KOPT-K1 (cell line): ENCODE results near the gene SETD4.

Experiments used
- H3K27ac ChIP-seq: fragments of 200-600 bp; sonication (generic); 2 replicates; pipeline ENCODE4 v1.5.1; 2016; ENCODE audit warnings: antibody characterized with exemption, mild to moderate bottlenecking, low read depth, low read length; ENCODE audit not compliant: poor library complexity, severe bottlenecking
- H3K36me3 ChIP-seq: fragments of 200-600 bp; sonication (generic); 2 replicates; pipeline ENCODE4 v1.5.1; 2017; ENCODE audit warnings: antibody characterized with exemption, mild to moderate bottlenecking, low read length, moderate library complexity; ENCODE audit not compliant: insufficient read depth
- H3K9me3 ChIP-seq: fragments of 200-600 bp; sonication (generic); 2 replicates; pipeline ENCODE4 v1.5.1; 2017; ENCODE audit warnings: antibody characterized with exemption, low read length, mild to moderate bottlenecking; ENCODE audit not compliant: insufficient read depth, poor library complexity, severe bottlenecking

Gene SETD4

DNA sequence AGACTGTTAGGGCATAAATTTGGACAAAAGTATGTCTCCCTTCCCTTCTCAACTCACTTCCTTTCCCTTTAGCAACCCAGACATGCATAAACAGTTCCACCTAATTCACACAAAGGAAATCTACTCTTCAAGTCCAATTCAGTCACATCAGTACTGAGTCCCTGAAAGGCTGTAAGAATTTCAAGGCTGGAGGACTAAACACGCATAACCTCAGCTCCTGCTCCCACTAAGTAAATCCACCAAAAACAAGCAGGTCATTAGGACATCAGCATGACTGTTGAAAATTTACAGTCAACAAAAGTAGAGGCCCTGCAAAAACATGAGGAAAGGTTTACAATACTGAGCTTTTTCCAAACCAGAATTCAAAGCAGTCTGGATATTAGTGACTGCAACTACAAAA, 18.4 kb downstream of the SETD4 start:
- H3K27ac ChIP-seq, result no peak overlapping the region
- H3K9me3 ChIP-seq, result no peaks in the 10 kb centered on the region
- peaks cover 90% of the 10 kb centered on the region for H3K36me3 ChIP-seq

DNA sequence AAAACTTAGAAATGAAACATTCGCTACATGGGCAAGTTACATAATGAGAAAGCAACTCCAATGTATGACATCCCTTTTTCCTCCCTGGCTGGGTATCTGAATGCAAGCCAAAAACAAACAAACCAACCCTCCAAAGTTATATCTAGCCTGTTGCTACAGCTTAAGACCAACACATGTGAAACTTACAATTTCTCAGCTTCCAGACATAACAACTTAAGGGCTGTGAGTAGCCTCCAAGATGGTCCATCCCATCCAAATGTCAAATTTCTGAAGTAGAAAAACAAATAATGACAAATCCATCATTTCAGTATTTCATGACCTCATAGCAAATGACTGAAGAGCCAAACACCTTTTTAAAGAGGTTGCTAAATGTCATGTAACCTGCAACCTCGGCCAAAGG, 19.9 kb downstream of the SETD4 start:
- no peaks in the 10 kb centered on the region for H3K9me3 ChIP-seq
- no peak overlapping the region for H3K27ac ChIP-seq
- peaks cover 90% of the 10 kb centered on the region for H3K36me3 ChIP-seq

DNA sequence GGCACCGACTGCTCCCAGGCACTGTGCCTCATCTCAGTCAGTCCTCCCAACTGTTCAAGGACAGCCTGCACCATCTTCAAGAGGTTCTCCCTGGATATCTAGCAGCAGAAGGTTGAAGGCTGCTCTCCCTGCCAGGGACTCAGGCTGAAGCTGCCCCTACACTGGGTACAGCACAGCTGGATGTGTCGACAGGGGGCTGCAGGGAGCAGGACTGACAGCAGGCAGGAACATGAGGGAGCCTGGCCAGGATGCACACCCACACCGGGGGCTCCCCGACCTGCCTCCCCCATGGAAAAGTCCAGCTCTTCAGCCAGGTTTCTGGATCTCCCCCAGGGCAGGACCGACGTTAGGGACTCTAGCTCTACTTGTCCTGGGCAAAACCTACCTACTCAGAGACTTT, 20.5 kb downstream of the SETD4 start:
- no peaks in the 10 kb centered on the region for H3K9me3 ChIP-seq
- H3K36me3 ChIP-seq, result peaks cover 90% of the 10 kb centered on the region
- no peak overlapping the region for H3K27ac ChIP-seq

DNA sequence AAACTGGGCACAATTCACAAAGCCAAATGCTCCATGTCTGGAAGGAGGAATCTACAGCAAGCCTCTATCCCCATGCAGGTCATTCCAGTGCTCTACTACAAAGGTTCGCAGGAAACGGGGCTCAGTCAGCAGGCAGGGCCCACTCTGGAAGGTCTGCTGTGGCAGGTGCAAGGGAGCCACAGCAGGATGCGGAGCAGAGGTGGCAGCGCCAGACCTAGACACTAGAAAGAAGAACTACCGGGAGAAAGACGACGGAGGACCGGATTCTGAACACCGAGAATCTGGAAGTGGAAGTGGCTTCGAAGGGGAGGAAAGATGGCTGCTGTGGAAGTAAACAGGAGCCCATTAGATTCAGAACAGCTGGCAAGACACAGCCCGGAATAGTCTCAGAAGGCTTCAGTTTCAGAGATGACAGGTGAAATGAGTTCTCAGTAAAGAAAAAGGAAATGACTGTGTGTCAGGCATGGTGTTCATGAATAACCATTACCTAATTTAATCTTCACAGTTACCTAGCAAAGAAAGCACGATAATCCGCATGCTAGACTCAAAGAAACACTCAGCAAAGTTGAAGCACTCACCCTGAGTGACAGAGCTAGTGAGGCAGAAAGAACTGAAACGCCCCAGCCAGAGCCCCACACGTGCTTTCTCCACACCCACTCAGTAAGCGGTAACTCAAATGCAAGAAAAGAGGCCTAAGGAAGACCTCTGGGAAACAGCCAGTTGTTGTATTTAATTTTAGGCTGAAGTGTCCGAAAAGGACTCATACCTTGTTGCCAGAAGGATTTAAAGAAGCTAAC, 21.4 kb downstream of the SETD4 start:
- Histone ChIP-seq H3K27ac (no peak overlapping the region), H3K36me3 (peaks cover 88% of the 10 kb centered on the region), H3K9me3 (no peaks in the 10 kb centered on the region)

DNA sequence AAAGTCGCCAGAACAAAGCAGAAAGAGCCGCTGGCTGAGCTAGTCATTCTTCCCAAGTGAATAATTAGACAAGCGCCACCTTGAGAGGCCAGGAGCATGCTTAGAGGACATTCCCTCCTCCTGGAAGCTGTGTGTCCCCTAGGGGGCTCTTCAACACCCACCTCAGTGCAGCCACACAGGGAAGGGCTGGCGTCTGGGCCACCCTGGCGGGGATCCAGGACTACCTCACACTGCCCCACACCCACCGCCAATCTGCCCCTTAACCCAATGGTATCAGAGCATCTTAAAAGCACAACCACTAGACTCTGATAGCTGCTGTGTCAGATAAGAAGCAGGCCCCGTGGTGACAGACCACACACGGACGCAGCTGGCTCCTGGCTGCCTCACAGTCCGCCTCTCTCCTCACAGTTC, 24.9 kb downstream of the SETD4 start:
- Histone ChIP-seq H3K36me3 (peaks cover 59% of the 10 kb centered on the region), H3K27ac (no peak overlapping the region), H3K9me3 (no peaks in the 10 kb centered on the region)

DNA sequence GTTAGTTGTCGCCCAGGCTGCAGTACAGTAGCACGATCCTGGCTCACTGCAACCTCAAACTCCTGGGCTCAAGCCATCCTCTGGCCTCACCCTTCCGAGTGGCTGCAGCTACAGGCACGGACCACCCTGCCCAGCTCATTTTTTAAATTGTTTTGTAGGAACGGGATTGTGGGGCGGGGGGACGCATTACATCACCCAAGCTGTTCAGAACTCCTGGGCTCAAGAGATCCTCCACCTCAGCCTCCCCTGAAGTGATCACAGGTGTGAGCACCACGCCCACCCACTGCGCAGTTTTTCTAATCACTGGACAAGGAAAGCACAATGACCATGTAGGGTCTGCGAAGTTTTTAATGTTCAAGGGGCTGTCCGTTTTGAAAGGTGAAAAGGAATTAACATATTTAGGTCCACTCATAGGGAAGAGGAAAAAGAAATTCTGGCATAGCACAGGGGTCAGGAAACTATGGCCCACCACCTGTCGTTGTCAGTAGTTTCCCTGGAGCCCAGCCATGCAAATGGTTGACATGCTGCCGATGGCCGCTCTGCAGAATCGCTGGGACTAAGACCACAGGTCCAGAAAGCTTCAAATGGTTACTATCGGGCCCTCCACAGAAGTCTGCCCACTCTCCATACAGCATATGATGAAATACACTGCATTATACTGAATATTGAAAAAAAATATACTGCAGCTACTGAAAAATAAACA, 26.0 kb downstream of the SETD4 start:
- no peak overlapping the region for H3K27ac ChIP-seq
- H3K36me3 ChIP-seq, result peaks cover 48% of the 10 kb centered on the region
- no peaks in the 10 kb centered on the region for H3K9me3 ChIP-seq

DNA sequence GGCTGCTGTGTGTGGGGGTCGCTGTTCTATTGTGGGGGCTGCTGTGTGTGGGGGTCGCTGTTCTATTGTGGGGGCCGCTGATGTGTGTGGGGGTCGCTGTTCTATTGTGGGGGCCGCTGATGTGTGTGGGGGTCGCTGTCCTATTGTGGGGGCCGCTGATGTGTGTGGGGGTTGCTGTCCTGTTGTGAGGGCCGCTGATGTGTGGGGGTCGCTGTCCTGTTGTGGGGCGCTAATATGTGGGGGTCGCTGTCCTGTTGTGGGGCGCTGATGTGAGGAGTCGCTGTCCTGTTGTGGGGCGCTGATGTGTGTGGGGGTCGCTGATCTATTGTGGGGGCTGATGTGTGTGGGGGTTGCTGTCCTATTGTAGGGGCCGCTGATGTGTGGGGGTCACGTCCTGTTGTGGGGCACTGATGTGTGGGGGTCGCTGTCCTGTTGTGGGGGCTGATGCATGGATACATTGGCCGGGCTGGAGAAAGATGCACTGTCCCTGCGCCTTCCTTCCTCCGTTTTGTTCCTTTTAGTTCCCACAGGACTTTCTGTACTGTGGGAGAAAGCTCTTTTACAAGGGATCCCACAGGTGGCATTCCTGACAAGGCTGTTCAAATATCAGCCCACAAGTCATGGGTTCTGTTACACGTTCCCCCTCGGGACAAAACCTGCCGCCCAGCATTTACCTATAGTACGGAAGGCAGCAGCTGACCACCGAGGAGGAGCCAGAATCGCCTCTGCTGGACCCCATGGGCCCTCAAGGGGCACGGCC, 27.5 kb downstream of the SETD4 start:
- no peak overlapping the region for H3K27ac ChIP-seq
- H3K36me3 ChIP-seq, result peaks cover 33% of the 10 kb centered on the region
- no peaks in the 10 kb centered on the region for H3K9me3 ChIP-seq

DNA sequence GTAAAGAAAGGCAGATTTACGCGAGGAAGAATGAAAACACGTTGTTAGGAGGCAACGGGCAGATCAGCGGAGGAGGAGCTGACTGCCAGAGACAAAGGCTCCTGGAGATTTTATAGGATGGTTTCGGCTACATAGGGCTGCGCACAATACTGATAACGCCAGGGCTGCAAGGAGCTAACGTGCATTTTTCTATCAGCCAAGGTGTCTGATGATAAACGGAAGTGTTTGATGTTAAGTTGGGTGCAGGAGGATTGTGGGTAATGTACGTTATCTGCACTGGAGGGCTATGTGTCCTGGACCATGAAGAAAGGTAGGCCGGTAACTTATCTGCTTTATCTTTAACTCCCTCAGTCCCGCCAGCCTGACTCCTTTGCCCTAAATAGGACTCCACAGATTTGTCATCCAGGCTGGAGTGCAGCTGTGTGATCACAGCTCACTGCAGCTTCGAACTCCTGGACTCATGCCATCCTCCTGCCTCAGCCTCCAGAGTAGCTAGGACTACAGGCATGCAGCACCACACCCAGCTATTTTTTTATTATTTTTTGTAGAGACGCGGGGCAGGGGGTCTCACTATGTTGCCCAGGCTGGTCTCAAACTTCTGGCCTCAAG, 29.6 kb downstream of the SETD4 start:
- H3K36me3 ChIP-seq, result peaks cover 16% of the 10 kb centered on the region
- H3K27ac ChIP-seq, result no peak overlapping the region
- H3K9me3 ChIP-seq, result no peaks in the 10 kb centered on the region

DNA sequence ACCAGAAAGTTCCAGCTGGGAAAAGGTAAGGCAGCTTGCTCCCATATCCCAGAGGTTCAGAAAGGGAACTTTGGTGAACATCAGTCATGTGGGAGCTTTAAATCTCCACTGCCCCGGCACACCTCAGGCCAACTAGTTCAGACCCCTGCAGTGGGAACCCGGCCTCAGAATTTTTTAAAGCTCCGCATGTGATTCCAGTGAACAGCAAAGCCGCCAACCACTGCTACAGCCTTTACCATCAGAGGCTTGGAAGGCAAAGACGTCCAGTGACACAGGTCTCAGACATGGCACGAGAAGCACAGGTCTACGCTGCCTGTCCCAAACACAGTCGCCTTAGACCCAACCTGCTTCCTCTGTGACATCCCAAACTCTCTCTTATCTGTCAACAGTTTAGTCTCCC, 31.0 kb downstream of the SETD4 start:
- Histone ChIP-seq H3K36me3 (peaks cover 3% of the 10 kb centered on the region; the same call in 1 of the 2 replicates), H3K9me3 (no peaks in the 10 kb centered on the region), H3K27ac (no peak overlapping the region)

DNA sequence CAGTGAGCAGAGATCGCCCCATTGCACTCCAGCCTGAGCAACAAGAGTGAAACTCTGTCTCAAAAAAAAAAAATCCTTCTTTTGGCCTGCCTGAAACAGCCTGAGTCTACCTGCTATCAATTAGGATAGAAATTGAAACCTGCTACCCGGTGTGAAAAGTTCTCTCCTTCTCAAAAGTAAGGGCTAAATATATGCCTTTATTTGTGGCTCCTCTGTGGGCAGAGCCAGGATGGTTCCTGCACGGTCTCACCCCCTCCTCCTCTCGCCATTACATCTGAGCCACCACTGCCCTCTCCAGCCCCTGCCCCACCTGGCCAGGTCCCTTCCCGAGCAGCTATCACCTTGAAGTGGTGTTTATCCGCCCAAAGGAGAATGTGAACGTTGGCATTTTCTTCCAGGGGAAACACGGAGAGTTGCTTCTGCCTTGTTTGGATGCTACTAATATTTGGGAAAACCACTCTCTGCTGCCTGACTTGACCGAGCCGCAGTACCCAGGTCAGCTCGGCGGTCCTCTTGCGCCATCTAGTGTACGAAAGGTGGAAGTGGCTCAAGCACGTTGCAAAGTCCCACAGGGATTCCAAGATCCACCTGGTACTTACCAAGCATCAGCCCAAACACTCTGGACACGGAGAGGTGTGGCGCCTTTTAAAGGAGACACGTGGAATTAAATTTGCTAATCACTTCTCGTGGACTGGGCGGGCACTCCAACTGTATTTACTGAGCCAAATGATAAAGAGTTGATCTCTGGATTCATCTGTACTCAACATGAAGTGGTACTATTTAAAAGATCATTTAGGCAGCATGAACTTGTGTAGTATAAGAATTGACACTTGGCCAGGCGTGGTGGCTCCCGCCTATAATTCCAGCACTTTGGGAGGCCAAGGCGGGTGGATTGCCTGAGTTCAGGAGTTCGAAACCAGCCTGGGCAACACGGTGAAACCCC, 31.9 kb downstream of the SETD4 start:
- no peaks in the 10 kb centered on the region for H3K9me3 ChIP-seq
- H3K36me3 ChIP-seq, result no peaks in the 10 kb centered on the region
- no peak overlapping the region for H3K27ac ChIP-seq

DNA sequence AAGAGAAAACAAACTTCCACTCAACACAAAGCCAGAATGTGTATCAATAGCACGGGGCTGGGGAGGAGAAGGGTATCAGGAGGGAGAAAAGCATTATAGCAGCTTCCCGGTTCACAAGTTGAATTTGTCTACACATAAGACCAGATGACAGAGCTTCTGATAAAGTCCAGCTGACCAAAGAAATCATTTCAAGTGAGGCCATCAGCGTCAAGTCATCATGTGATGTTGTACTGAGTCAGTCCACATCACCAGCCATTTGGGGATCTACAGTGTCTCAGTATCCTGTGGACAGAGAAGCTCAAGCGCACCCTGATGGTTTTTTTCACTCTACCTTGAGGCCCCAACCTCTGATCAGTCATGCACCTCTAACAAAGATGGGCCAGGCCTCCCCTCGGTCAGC, 33.0 kb downstream of the SETD4 start:
- no peak overlapping the region for H3K27ac ChIP-seq
- H3K9me3 ChIP-seq, result no peaks in the 10 kb centered on the region
- H3K36me3 ChIP-seq, result no peaks in the 10 kb centered on the region

DNA sequence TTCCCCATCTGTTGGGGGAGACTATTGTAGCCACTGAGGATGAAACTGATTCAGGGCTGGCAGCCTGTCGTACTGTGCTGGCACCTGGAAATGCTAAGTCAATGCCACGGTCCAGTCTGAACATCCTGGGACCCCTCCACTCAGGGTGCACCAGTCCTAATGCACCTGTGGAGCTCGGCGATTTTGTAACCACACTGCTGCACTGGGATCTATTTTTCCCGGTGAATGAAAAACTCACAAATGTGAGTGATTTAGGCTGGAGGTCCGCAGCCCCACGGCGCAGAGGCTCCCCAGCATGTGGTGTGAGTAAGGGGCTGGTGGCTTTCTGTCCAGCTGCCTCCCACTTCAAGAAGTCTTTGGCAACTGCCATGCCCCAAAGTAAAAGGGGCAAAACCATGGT, 35.5 kb downstream of the SETD4 start:
- Histone ChIP-seq H3K9me3 (no peaks in the 10 kb centered on the region), H3K36me3 (no peaks in the 10 kb centered on the region), H3K27ac (no peak overlapping the region)

DNA sequence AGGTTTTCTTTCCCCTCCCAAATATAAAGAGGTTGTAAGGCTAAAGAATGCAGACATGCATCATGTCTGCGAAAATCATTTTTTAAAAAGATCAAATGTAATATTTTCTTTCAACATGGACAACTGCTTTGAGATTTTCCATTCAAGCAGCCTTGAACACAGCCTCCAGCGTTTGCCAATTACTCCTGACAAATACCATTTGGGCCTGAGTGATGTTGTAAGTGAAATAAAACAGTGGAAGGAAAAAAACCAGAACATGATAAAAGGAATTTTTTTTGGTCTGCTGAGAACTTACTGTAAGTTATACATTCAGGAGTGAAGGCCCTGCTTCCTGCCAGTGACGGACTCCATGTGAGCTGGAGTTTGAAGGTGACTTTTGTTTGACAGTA, 37.2 kb downstream of the SETD4 start:
- H3K9me3 ChIP-seq, result no peaks in the 10 kb centered on the region
- H3K36me3 ChIP-seq, result no peaks in the 10 kb centered on the region
- H3K27ac ChIP-seq, result no peak overlapping the region

DNA sequence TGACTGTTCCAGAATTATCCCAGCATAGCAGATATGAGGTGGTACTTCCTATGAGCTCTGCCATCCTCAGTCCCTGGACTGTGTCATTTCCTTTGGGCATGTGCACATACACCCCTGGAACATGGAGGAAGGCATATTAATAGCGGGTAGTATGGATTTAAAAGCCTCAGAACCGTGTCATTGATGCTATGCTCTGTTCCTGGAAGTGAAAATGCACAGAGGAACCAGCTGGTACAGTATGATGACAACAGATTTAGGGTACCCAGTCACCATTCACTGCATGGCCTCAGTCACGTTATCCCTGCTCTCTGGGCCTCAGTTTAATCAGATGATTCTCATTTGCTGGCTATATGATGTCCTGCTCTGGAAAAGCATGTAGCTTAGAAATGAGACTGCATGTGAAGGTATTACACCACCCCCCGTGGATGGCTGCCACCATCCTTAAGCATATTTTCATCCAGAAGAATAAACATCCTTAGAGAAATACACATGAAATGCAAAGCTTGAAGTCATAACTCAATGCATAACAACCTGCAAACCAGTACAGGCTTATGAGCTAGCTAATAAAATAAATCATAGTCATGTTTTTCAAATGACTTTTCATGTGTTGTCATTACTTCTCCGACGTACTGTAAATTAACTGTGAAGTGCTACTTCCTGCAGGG, 37.8 kb downstream of the SETD4 start:
- Histone ChIP-seq H3K9me3 (no peaks in the 10 kb centered on the region), H3K27ac (no peak overlapping the region), H3K36me3 (no peaks in the 10 kb centered on the region)
